ENCODE data around the gene RBBP7.
"Not testable (repeated sequence)": the region's sequence is repeated elsewhere in the genome, so short reads cannot be mapped to it uniquely, and the experiment has no call there.

RBBP7 gene

DNA sequence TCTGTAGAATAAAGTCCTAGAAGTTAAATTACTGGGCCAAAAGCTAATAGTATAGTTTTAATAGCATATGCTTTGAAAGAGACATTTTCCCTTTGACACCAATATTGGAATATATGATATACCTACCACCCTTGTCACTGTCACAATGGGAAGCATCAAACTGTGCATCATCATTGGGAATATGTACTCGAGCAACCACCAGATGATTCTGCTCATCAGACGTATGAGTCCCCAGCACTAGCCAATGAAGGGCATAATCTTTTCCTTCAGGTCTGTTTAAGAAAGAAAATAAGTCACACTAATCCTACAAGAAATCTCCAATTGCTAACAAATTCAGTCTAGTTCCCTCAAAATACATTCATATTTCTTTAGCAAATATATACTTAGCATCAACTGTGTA is 7.3 kb downstream of the RBBP7 start:
- no peak for DNase-seq

DNA sequence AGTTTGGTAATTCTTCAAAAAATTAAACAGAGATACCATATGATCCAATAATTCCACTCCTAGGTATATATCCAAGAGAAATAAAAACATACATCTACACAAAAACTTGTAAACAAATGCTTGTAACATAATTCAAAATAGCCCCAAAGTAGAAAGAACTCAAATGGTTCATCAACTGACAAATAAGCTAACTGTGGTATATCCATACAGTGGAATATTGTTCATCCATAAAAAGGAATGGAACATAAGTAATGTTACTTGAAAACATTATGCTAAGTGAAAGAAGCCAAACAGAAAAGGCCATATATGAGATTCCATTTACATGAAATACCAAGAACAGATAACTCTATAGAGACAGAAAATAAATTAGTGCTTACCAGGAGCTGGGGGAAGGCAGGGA is 13.4 kb downstream of the RBBP7 start:
- no peak for DNase-seq

DNA sequence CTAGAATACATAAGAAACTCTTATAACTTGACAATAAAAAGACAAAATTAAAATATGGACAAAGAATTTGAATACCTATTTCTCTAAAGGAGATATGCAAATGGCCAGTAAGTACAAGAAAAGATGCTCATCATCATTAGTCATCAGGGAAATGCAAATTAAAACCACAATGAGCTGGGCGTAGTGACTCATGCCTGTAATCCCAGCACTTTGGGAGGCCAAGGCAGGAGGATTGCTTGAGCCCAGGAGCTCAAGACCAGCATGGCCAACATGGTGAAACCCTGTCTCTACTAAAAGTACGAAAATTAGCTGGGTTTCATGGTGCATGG is 14.1 kb downstream of the RBBP7 start:
- not testable (repeated sequence) for DNase-seq

DNA sequence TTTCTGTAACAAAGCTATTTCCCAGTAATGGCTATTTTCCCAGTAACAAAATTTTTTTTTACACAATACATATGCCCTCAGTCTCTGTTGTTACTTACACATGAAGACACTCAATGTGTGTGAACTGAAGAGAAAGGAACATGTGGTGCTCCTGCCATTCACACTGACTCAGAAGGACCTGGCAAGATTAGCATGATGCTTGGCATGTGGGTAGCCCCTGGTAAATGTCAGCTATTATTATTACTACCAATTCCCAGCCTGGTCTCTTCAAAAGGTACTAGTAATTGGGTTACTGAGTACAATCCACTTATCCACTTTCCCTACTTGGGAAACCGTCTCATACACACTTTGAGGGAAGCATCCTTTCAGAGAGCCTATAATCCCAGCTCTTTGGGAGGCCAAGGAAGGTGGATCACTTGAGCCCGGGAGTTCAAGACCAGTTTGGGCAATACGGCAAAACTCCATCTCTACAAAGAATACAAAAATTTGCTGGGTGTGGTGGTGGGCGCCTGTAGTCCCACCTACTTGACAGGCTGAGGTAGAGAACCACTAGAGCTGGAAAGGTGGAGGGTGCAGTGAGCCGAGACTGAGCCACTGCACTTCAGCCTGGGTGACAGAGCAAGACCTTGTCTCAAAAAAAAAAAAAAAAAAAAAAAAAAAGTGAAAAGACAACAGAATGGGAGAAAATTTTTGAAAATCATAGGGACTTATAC is 14.6 kb downstream of the RBBP7 start:
- no peak for DNase-seq

DNA sequence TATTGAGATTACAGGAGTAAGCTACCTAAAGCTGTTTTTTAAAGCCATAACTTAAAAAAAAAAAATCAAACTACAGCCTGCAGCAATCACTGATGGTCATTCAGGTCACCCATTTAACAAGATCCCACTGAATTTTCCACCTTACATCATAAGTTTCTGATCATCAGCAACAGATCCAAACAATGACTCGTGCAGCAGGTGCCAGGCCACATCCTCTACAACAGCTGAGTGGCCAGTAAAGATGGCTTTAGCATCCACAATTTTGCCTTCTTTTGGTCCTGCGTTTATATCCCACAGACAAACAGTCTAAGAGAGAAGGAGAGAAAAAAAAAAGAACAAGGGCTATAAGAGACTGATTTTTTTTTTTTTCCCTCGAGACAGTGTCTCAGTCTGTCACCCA is 16.6 kb downstream of the RBBP7 start:
- no peak for DNase-seq

DNA sequence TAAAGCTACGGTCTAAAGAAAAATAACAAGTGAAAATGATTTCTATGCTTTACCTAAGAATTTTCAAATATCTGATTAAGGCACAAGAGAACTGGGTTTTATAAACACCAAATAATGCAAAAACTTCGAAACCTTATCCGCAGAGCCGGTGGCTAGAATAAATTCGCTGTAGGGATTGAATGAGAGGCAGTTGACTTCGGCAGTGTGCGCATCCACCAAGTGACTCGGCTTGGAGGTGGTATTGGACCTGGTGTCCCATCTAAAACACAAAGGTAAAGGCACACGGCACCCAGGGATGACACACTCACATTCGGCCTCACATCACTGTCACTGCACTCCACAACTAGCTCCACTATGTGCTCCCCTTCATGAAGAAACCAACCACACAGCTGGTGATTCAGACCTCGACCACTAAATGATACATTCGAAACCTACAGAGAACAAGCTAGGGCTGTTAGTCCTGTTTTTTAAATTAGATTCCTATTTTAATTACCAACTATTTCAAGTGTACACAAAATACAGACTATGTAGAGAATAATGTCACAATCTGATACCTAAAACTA is 17.5 kb downstream of the RBBP7 start:
- no peak for DNase-seq

DNA sequence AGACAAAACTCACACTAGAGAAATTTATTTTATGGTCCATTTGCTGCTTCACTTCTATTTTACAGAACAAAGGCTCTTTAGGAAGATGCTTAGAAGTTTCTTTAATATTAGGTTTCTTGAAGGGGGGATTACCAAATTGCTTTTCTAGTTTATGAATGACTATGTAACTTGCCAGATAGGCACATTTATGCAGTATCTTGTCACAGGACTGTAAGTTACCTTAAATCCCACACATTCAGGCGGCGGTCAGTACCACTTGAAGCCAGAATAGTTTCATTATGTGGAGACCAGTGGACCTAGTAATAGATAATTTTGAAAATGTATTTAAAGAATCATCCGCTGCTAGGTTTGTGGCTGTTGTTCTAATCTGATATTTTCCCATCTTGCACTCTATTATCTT is 18.3 kb downstream of the RBBP7 start:
- DNase-seq = no peak

DNA sequence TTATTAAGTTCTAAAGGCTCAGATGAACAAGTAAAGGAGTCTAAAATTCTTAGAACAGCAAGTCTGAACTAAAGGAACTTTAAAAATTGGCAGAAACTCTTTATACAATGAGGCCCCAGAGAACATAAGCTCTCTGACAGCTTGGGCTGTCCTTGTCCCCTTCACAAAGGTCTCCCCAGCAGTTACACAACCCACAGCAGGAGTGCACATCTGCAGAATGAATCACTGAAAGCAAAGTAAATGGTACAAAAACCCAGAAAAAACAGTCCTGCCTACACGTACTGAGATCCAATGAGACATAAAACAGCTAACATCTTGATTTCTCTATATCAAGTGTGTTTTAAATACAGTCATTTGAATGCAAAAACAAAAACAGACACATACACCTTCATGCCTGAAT is 18.7 kb downstream of the RBBP7 start:
- no peak for DNase-seq

DNA sequence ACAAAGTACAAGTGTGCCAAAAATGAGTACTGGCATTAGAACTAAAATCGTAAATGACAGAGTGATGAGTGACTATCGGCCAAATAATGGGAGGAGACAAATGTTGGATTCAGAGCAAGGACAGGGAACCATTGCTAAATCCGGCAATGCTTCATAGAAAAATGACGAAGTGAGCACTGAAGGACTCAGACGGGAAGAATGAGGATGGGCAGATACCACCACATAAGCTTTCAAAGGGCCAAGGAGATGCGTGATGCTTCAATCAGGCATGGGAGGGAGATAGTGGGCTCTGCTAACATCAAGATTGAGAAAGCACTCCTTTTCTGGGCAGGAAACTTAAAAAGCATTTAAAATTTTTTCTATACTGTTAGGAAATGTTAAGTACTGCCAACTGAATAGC is 21.6 kb downstream of the RBBP7 start:
- DNase-seq = no peak

DNA sequence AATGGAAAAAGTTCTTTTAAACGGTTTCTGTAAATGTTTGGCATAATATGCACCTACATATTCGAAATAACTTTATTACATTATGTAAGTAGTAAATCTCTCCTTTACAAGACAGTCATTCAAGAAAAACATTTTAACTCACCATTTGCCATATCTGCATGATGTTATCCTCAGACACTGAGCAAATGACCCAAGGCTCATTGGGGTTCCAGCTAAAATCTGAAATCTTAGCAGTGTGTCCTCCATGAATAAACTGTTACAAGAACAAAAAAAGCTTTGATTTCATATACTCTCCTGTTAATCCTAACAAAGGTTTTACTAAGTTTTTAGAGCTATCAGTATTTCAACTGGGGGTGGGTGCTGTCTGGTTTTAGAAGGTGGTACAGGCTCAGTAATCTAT is 24.5 kb downstream of the RBBP7 start:
- no peak for DNase-seq

DNA sequence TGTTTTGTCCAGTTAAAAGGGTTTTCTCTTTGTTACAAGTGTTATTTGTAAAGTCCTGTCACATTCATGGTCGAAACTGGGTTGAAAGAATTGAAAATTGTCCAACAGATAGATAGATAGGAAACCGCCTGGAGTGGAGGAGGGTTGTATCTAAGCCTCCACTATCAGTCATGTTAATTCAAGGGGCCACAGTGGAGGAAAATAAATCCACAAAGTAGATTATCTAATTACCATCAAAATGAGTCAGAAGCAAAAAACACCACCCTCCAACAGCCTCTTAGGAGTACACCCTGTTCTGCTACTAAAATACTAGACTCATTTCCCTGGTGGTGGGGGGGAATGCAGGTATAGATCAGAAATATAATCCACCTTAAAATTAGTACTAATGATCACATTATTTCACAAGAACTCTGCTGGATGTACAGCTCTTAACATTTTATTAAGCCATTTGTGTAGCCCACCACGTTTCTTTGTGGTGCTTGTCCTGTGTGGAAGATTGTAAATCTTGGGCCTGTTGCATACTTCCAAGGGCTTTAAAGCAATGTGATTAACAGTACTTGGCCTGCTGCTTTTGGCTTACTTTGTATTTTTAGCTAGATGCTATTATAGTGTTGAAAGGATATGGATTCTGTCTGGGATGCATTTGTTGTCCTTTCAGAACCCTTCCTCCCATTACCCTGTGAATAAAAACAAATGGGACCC is 26.8 kb downstream of the RBBP7 start:
- DNase-seq = no peak

DNA sequence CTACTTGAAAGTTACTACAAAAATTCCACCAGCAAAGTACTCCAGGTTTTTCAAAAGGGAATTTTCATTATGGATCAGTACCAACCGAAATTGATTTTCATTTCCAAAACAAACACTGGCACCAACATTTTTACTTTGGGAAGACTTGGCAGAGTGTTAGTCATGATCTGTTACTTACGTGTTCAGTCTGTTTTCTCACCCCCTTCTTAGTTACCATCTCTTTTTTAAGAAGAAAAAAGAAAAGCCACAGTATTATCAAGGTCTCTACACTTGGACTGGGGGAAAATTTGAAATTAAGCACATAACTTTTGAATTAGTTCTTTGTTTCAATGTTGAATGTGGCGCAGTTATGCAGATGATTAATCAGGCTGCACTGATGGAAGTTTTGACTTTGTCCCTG is 27.5 kb downstream of the RBBP7 start:
- DNase-seq = no peak

DNA sequence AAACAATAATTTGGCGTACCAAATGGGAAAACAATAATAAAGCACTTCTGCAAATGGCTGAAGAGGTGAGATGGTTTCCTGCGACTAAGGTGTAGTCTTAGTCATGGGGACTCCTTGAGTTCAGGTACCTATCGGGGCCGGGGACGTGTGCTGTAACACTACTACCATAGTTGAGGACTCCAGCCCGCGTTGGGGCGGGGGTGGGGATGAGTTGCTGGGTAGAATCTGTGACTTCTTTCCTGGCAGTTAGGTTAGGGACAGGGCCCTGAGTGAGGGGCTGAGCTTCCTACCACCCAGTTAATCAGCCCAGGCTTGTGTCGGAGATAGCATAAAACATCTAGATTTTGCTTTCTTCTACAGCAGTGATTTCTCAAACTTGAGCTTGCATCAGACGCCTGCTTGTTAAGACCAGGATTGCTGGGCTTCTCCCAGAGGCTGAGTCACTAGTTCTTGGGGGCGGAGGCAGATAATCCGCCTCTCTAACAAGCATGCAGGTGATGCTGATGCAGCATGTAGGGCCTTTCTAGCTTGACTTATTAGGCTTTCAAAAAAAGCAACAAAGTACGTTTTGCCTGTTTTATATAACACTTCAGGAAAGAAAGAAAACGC is 30.2 kb downstream of the RBBP7 start:
- DNase-seq = no peak

DNA sequence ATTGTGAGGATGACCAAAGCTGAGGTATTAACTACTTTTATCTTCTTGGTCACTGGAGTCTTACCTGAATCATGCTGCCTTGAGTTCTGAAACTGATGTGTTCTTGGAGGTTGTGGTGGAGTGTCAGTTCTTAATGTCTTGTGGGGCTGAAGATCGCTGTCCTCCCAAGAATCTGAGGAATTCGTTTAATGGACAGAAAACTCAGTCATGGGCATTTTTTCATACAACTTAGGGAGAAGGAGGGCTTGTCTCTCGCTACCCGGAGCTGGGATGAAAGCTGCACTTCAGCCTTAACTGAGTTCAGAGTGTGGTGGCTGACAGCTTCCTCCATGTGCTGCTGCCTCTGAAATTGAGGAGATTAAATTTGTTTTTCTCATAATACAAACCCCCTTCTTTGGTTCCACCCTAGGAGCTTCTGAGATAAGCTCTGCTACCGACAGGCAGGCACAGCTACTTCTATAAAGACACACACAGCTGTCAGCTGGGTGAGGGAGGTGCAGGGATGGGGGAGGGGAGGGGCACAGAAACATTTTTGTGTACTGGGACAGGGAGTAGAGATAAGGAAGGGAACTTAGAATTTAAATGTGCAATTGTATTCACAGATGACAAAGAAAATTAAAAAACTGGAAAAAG is 30.8 kb downstream of the RBBP7 start:
- DNase-seq = no peak

DNA sequence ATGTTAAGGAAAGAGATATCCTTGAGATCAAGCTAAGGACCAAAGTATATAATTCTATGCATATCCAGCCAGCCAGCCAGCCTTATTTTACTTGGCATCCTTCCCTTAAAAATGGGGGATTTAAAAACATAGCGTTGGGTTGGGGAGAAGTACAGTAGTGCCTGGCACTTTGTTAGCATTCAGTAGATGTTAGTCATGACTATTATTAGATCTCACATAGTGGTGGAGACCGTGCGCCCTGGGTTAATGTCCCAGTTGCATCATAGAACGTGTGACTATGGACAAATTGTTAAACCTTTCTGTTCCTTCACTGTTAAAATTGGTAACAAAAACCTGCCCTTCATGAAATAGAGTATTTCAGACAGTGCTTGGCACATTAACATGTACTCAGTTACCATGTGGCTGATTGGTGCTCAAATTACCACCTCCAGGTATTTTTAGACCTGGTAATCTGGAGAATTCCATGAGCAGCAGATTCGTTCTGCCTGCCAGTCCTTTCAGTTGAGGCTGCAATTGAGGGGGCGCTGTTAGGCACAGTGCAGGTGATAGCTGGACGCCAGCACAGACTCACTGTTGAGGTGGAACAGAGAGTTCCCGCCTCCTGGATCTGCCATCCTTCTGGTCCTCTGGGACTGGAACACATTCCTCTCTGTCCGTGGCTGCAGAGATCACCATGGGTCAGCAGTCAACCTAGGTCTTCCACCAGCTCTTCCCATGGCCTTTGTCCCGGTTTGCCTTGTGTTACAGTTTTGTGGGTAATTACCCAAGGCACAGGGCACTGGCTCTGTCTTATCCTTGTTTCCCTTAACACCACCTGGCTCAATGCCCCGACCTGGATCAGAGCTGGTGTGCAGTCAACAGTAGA is 31.7 kb downstream of the RBBP7 start:
- DNase-seq = no peak

DNA sequence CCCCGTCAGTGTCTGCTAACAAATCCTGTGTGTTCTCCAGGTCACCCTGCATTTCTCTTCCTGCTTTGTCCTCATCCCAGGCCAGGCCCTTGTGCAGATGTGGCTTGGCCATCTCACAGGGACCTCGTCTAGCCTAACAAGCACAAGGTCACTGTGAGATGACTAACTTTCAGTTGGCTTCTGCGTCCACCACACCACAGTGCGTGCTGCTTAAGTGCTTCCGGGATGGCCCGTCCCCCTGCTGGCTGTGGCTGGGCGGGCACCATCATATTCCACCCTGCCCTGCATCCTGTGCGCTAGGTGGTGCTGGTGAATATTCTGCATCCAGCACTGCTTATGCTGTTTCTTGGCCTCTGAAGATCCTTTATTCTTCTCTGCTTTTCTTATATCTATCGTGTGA is 33.8 kb downstream of the RBBP7 start:
- no peak for DNase-seq

DNA sequence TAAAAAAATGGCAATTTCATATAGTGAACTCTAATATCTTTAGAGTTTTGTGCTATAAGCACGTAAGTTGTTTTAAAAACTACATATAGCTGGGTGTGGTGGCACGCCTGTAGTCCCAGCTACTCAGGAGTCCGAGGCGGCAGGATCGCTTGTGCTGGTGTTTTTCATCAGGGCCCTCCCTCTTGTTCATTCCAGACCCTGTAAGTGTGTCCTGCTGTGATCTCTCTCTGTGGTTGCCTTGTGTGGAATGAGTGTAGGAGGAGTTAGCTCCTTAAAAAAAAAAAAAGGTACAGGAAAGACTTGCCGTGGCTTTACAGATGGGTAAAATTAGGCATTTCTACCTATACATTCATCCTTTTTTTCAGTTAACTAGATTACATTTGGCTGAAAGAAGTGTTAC is 35.4 kb downstream of the RBBP7 start:
- DNase-seq = no peak

DNA sequence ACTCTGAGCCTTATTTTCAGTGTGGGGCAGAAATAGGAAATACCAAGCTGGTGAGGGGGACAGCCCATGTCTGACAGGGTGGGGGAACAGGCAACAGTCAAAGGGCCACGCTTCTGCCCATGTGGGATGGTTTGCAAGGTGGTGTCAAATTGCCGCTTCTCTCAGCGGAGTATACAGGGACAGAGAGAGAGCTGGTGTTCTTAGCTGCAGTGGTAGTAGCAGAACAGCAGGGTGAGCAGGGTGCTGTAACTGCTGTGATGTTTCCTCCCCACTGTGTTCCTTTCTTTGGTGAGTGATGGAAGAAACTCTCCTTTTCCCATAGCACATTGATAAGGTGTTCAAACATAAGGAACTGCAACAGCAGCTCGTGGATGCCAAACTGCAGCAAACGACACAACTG is 37.9 kb downstream of the RBBP7 start:
- DNase-seq = no peak

DNA sequence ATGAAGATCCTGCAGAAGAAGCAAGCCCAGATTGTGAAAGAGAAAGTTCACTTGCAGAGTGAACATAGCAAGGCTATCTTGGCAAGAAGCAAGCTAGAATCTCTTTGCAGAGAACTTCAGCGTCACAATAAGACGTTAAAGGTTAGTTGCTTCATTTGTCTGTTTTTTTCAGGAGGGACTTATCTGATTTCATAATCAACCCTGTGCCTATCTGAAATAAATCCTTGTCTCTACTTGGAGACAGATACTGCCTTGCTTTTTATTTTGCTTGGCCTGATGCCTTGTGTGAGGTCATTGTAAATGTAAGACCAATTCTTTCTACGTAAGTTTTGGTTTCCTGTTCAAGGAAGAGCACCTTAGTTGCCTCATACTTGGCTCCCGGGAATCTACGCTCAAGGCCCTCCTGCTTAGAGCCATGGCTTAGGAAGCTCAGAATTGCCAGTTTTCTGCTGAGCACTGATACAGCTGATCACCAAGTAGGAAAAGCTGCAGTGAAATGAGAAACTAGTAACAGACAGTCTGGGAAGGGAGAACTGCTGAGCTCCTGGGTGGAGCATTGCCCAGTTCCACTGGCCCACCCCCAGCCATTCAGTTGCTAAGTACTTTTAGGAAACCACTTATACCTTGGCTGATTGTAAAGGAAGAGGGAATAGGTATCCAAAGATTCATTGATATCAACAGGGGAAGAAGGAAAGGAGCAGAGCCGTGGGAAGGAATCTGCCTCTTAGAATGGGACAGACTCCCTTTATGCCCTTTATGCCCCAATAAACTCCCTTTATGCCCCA is 41.8 kb downstream of the RBBP7 start:
- DNase-seq = no peak

DNA sequence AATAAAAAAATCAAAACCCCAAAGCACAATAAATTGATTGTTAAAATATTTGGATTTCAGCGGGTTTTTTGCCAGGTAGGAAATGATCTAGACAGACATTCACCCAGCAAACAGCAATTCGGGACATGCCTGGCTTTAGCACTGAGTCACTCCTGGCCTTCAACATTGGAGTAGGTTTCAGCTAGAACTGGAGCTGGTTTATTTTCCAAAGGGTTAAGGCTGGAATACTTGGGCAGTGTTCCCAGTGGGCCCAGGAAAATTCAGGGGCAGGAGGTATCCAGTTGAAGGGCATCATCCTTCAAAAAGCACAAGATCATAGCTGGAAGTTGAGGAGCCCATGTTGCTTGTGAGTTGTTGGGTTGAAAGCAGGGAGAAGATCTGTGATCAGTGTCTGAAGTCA is 42.9 kb downstream of the RBBP7 start:
- no peak for DNase-seq

DNA sequence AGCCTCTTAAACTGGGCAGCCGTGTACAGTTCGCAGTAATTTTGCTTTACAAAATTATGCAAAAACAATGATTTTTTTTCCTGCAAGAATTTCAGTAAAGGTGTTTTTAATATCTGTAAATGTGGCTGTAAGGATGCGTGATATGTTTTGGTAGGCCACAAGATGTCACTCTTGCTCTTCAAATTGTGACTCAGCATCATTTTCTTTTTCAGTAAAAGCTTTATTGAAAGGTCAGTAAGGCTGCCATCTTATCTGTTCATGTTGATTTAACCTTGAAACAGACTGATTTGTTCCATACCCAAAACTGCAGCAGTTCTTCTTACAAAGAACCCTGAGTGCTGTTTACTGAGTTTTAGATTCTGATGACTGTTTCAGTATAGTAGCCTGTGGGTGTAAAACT is 44.0 kb downstream of the RBBP7 start:
- DNase-seq = peak; percentile 6

Measured in NCI-H524 treated with DMSO at 0.1 percent for 48 hours (cell line).